Renal pelvis (tissue), 12 donors: ENCODE results near the gene HERC2. TPM values are rescaled to one million over a fixed set of nuclear protein-coding genes. Genes with fewer than 3 reads are reported as not detected.
"Not testable (repeated sequence)": the region's sequence is repeated elsewhere in the genome, so short reads cannot be mapped to it uniquely, and the experiment has no call there.

ENCODE experiments used
- DNase-seq: peaks from one replicate; pipeline ENCODE4 v3.0.0-alpha.2; 2013
- long read RNA-seq, 16 experiments: transcript quantifications; one replicate each; lab custom pipeline, GENCODE V29; 2026
- polyA plus RNA-seq, 3 donors: library from polyadenylated mRNA; unstranded; fragments of 120-200 nt; gene quantifications; one replicate each; pipeline ENCODE4 v1.2.1, GENCODE V29; 2013; ENCODE audit not compliant: insufficient read length in 3 of 3

Gene HERC2
- polyA plus RNA-seq, result 10 to 100 TPM; 48.7 to 73.3 (median 61.2) TPM
- long read RNA-seq, donor 1, partial matches to known transcripts, result 0 of 3 reads
- long read RNA-seq, donor 1, other reads (novel, unspliced or antisense), result 0 of 3 reads
- long read RNA-seq, donor 2, partial matches to known transcripts, result 5 of 6 reads
- long read RNA-seq, donor 2, other reads (novel, unspliced or antisense), result 0 of 6 reads
- long read RNA-seq, donor 3, partial matches to known transcripts, result 0 of 1 reads
- long read RNA-seq, donor 3, other reads (novel, unspliced or antisense), result 0 of 1 reads
- long read RNA-seq, donor 4, partial matches to known transcripts, result 10 of 12 reads
- long read RNA-seq, donor 4, other reads (novel, unspliced or antisense), result 0 of 12 reads
- long read RNA-seq, donor 5, result 0 reads
- long read RNA-seq, donor 6, partial matches to known transcripts, result 73 of 73 reads
- long read RNA-seq, donor 6, other reads (novel, unspliced or antisense), result 0 of 73 reads
- long read RNA-seq, donor 7, partial matches to known transcripts, result 6 of 6 reads
- long read RNA-seq, donor 7, other reads (novel, unspliced or antisense), result 0 of 6 reads
- long read RNA-seq, donor 8, partial matches to known transcripts, result 5 of 5 reads
- long read RNA-seq, donor 8, other reads (novel, unspliced or antisense), result 0 of 5 reads
- long read RNA-seq, donor 9, partial matches to known transcripts, result 9 of 12 reads
- long read RNA-seq, donor 9, other reads (novel, unspliced or antisense), result 0 of 12 reads
- long read RNA-seq, donor 10, partial matches to known transcripts, result 5 of 7 reads
- long read RNA-seq, donor 10, other reads (novel, unspliced or antisense), result 0 of 7 reads
- long read RNA-seq, donor 11, partial matches to known transcripts, result 7 of 7 reads
- long read RNA-seq, donor 11, other reads (novel, unspliced or antisense), result 0 of 7 reads
- long read RNA-seq, donor 12, partial matches to known transcripts, result 14 of 15 reads
- long read RNA-seq, donor 12, other reads (novel, unspliced or antisense), result 0 of 15 reads
- long read RNA-seq, donor 13, result 0 reads
- long read RNA-seq, donor 14, result 0 reads
- long read RNA-seq, donor 15, result 0 reads
- long read RNA-seq, donor 16, partial matches to known transcripts, result 13 of 13 reads
- long read RNA-seq, donor 16, other reads (novel, unspliced or antisense), result 0 of 13 reads

GRCh38 chr15:28322129-28322588 lies at the start of gene HERC2:
Gene HERC2 (minus strand): TSS chr15:28322179. CDS start chr15:28321433, 746 bp downstream.
- not testable (repeated sequence) for DNase-seq

- not testable (repeated sequence) for DNase-seq
Measured at GRCh38 chr15:28365502-28365901, 43.5 kb upstream of the HERC2 start.

GRCh38 chr15:28357984-28358383 lies 36.0 kb upstream of the HERC2 start, which contains the start of gene GOLGA6L24:
Gene GOLGA6L24 (minus strand): TSS chr15:28358084. CDS start chr15:28358023, 61 bp downstream.
- DNase-seq, result not testable (repeated sequence)

GRCh38 chr15:28321358-28322078 lies 461 bp downstream of the HERC2 start:
- not testable (repeated sequence) for DNase-seq

- DNase-seq, result not testable (repeated sequence)
Measured at GRCh38 chr15:28319725-28320124, 2.3 kb downstream of the HERC2 start.

GRCh38 chr15:28318828-28319227 lies 3.2 kb downstream of the HERC2 start:
- not testable (repeated sequence) for DNase-seq

GRCh38 chr15:28318122-28318521 lies 3.9 kb downstream of the HERC2 start:
- not testable (repeated sequence) for DNase-seq

- not testable (repeated sequence) for DNase-seq
Measured at GRCh38 chr15:28316958-28317357, 5.0 kb downstream of the HERC2 start.

GRCh38 chr15:28310454-28310853 lies 11.5 kb downstream of the HERC2 start:
- DNase-seq, result not testable (repeated sequence)

GRCh38 chr15:28308718-28309117 lies 13.3 kb downstream of the HERC2 start:
- DNase-seq, result not testable (repeated sequence)

- DNase-seq, result not testable (repeated sequence)
Measured at GRCh38 chr15:28305700-28306099, 16.3 kb downstream of the HERC2 start.

- not testable (repeated sequence) for DNase-seq
Measured at GRCh38 chr15:28297434-28297833, 24.5 kb downstream of the HERC2 start.

- DNase-seq, result not testable (repeated sequence)
Measured at GRCh38 chr15:28296814-28297213, 25.2 kb downstream of the HERC2 start.

GRCh38 chr15:28295009-28295563 lies 26.9 kb downstream of the HERC2 start:
- not testable (repeated sequence) for DNase-seq

- DNase-seq, result not testable (repeated sequence)
Measured at GRCh38 chr15:28294560-28294959, 27.4 kb downstream of the HERC2 start.

GRCh38 chr15:28289694-28290463 lies 32.1 kb downstream of the HERC2 start:
- no peak for DNase-seq

GRCh38 chr15:28288830-28289693 lies 32.9 kb downstream of the HERC2 start:
- not testable (repeated sequence) for DNase-seq

GRCh38 chr15:28286659-28287058 lies 35.3 kb downstream of the HERC2 start:
- not testable (repeated sequence) for DNase-seq

- no peak for DNase-seq
Measured at GRCh38 chr15:28286031-28286430, 35.9 kb downstream of the HERC2 start.
